ENCODE data around the gene ARL4A.
A peak's percentile ranks its signal among the peaks of the same experiment; 100 is the strongest.
"Not testable (repeated sequence)": the region's sequence is repeated elsewhere in the genome, so short reads cannot be mapped to it uniquely, and the experiment has no call there.

ARL4A gene, protein sequence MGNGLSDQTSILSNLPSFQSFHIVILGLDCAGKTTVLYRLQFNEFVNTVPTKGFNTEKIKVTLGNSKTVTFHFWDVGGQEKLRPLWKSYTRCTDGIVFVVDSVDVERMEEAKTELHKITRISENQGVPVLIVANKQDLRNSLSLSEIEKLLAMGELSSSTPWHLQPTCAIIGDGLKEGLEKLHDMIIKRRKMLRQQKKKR

DNA sequence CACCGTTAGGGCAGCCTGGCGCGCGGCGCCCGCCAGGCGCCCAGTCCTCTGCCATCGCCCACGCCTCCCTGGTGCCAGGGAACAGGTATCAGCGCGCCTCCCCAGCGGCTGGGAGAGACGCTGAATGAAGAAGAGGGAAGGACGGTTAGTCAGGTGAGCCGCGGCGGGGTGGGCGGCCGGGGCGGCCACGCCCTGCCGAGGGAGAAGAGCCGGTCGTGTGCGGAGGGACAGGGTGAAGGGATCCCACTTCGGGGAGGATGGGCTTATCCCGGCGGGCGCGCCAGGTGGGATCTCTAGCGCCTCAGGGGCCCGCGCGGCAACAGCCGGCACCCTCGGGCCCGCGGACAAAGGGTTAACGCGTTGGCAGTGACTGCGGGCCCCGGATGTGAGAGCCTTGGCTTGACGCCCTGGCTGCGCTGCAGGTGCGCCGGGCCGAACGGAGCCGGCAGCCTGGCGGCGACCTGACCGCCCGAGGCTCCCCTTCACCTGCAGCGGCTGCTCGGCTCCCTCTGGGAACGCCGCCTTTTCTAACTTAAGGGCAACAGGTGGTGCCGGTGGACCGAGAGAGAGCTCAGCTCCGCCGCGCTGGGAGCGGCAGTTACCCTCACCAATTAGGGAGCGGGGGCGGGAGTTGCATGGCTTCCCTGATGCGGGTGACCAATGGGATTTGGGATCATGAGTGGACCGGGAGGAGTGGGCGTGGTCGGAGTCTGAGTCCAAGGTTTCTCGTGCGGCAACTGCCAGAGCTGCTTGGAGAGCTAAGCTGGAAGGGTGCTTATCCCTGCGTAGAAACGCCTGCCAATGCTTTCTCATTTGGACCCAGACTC lies at the start of gene ARL4A:
Gene ARL4A (plus strand): TSS at position 743 of the 827 bp plus-strand sequence. CDS start 622 bp downstream, outside the sequence.
- peak; percentile 100 for DNase-seq (ENCODE audit: low spot score)

DNA sequence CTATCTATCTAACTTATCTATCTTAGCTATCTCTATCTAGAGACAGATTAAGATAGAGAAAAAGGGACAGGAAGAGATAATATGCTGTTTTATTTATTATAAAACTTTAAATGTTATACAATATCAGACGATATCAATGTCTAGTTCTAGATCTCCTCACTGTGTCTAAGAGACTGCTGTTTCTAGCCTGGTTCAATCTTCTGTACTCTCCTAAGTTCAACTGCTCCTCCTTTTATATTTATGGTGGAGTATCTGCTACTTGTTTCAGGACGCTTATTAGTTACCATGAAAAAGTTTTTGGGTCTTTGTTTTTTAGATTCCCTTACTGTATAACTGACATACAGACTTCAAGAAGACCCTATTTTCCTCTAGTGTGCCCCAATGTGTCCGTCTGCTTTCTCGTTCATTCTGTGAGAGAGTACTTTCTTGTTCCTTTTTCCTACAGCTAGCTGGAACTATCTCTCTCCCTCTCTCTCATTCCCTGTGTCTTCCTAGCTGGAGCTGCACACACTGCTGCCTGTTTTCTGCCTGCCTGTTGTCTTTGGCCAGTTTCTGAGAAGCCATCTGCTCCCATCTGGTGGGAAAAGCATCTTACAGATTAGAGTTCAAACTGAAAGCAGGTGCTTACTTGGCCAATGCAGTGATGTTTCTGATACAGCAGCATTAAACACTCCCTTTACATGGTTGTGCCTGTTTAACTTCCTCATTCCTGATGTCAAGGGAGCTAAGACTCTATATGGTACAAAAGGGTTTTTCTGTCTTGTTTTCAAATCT lies 49.4 kb upstream of the ARL4A start:
- peak; percentile 21 for DNase-seq (ENCODE audit: low spot score)

DNA sequence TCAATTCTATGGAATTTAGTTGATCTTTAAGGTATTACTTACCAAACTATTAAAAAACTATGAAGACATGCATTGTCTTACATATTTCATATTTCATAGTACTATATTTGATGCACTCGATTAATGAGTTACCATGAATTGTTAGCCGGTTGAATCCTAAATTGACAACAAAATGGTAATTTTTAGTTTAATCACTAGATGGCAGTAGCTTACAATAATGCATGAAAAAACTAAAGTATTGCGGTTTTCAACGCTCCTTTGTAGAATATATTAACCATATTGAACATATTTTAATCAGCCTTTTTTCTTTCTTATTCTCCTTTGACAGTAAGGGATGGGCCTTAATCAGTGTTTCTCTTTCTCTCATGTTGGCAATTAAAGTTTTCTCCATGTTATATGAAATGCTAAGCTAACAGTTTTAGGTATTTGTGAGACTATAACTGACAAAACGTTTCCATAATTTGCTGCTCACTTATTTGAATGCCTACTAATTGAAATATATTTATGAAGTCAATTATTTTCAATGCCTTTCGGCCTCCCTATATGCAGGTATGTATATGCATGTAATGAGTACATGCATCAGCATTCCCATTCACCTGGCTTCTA lies 48.5 kb upstream of the ARL4A start:
- peak; percentile 80 for DNase-seq (ENCODE audit: low spot score)

DNA sequence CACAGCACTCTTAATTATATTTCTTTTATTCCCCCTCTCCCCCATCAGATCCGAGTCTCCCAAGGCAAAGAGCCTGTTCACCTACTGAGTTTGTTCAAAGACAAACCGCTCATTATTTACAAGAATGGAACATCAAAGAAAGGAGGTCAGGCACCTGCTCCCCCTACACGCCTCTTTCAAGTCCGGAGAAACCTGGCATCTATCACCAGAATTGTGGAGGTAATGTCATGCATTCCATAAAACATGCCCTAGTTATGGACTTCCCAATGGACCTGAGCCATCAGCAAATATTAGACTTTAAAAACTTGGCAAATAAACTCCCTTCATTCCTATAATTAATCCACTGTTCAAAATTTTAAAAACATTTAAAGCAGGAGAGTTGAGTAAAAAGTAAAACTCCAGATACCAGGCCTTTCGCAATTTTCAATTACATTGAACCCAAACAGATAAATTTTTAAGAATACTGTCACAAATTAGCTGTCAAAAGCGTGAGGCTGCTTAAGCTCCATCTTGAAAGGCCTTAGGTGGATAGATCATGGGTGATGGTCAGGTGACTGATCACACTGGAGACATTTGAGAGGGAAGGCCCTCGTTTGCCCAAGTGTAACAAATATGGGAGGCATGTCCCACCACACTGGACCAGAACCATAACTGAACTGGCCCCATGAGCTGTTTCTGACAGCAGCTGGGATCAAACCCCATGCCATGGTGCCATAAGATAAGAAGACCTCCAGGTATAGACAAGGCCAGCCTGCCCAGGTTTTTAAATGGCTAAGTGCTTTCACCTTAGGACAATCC lies 46.9 kb upstream of the ARL4A start:
- peak; percentile 90 for DNase-seq (ENCODE audit: low spot score)

DNA sequence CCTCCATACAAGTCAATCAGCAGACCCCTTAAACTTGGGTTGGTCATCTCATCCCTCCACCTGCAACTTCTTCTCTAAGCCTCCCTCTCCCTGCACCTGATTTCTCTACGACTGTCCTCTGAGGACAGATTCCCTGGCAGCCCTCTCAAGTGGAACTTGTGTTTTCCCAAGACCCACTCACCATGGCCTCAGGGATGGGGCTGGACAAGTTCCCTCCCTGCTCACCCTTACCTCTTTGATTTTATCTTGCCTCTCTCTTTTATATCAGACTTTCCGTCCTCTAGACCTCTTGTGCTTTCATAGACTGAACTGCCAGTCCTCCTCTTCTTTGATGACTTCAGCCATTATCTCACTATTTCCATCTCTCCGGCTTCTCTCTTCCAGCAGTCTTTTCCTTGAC lies 46.2 kb upstream of the ARL4A start:
- DNase-seq (ENCODE audit: low spot score): no peak

DNA sequence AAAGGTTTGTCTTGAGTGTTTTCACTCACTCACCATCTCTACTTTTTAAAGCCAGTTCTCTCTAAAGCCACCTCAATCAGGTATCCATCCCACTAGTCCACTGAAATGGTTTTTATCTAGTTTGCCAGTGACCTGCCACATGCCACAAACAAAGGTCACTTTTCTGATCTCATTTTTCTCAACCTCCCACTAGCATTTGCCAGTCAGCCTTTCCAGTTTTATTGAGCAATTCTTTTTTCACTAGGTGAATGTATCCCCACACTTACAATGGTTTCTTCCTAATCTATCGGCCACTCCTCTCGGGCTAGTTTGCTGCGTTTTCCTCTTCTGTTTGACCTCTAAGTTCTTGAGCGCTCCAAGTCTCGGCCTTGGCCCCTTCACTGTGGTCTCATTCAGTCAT lies 44.9 kb upstream of the ARL4A start:
- no peak for DNase-seq (ENCODE audit: low spot score)

DNA sequence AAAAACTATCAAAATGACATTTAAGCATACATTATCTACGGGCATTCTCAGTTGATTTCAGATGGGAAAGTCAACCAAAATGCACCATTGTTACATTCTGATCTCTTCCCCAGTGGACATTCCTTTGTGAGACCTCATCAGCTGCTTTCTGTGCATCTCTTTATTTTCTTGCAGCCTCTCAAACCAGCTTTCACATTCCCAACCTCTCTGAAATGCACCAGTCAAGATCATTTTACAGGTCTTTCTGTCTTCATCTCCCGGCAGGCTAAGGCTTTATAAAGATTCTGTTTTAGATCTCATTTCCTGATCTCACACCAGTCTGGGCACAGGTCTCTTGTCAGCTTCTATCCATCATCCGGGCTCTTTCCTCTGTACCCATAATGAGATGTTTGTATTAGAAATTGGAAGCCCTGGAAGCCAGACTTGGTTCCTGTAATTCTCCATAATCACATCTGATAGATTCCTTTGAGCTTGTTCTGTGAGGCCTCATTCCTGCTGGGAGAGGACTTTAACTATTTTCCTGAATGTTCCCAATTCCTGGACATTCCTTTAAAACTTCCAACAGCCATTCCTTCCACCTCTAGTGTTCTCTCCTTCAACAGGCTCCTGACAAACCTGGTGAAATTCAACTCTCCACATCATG lies 44.3 kb upstream of the ARL4A start:
- DNase-seq (ENCODE audit: low spot score): no peak

DNA sequence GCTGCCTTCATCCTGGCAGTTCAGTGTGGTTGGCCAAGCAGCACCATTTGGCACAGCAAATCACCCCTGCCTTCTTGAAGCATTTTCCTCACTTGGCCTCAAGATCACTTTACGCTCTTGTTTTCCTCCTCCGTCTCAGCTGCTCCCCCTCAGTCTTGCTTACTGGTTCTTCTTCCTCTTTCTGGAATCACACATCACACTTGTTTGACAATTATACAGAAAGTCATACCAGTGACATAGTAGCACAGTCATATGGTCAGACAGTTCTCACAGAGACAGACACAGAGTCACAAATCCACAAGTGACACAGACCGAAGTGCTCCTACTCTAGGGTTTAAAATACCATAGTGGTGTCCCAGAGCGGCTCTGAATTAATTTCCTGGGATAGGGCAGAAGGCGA lies 43.8 kb upstream of the ARL4A start:
- DNase-seq (ENCODE audit: low spot score): no peak

DNA sequence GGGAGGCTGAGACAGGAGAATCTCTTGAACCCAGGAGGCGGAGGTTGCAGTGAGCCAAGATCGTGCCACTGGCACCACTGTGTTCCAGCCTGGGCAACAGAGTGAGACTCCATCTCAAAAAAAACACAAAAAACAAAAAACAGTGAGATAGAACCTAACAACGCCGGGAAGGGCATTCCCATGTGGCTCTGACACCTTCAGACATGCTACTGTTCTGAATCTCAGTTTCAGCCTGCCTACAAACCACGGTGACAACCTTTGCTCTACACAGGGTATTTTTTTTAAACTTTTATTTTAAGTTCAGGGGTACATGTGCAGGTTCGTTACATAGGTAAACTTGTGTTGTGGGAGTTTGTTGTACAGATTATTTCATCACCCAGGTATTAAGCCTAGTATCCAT lies 42.2 kb upstream of the ARL4A start:
- DNase-seq (ENCODE audit: low spot score): not testable (repeated sequence)

DNA sequence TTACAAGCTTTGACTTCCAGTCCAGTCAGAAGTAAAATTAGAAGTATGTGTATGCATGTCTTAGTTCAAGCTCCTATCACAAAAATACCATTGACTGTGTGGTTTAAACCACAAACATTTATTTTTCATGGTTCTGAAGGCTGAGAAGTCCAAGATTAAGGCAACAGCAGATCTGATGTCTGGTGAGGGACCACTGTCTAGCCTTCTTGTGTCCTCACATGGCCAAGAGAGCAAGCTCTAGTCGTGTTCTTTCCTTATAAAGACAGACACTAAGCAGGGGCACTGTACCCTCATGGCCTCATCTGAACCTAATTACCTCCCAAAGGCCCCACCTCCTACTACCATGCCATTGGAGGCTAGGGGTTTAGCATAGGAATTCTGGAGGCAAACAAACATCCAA lies 41.3 kb upstream of the ARL4A start:
- no peak for DNase-seq (ENCODE audit: low spot score)

DNA sequence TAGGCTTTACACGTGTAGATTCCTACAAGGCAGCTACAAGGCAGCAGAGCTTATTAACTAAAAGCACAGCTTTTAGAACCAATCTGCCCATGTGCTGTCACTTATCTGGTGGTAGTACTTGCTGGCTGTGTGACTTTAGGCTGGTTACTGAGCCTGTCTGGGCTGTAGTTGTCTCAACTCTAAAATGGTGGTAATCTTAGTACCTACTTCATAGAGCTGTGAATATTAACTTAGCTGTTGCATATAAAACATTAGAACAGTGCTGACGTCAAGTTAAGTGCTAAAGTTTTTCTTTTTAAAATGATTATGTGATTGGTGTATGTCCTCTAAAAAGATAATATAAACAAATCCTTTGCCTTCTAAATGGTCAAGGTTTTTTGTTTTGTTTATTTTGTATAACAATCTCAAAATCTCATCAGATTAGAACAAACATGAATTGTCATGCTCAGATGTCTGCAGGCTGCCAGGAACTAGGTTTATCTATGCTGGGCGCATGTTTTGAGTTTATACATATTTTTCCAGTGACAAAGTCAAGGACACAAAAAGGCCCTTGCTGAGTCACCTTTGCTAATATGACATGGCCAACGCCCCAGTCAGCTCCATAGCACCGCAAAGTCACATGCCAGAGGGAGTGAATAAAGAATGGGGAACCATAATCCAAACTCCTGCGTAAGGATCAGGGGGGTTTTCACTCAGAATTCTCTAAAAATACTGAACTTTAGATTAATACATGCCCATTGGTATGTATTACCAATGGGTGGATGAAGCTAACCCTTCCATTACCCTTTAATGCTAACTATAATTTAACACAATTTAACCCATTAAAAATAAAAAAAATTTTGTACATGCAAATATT lies 39.8 kb upstream of the ARL4A start:
- DNase-seq (ENCODE audit: low spot score): peak; percentile 95

DNA sequence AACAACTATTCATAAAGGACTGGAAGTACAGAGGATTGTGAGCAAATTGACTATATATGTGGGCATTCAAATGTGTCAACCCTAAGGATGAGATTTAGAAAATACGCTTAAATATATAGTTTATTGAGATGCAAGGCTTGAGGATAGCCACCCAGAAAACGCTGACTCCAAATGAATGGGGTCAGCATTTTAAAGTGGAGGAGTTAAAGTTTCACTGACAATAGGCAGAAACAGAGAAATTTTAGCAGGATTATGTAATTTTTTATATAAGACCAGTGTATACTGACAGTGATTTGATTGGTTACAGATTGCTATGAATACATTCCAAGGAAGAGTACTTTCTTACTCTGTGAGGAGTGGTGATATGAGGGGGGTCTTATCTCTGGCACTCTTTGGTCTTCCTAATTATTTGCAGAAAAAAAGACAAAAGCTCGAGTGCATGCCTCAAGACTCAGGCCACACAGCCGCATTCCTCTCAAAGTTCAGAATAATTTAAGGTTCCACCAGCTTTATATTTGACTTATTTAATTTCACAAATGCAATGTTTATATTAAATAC lies 38.6 kb upstream of the ARL4A start:
- no peak for DNase-seq (ENCODE audit: low spot score)

DNA sequence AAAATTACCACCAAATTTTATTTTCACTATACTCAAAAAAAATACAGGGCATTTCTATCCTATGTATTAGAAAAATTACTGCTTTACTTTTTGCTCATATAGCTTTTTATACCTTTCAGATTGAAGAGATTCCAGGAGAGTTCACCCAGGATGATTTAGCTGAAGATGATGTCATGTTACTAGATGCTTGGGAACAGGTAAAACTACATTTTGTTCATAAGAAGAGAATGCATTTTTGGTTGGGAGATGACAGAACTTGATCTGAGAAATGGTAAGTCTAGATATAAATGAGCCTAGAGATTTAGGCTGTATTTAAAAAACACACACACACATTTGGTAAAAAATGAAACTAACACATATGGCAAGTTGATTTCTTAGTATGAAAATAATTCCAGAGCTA lies 38.1 kb upstream of the ARL4A start:
- DNase-seq (ENCODE audit: low spot score): no peak

DNA sequence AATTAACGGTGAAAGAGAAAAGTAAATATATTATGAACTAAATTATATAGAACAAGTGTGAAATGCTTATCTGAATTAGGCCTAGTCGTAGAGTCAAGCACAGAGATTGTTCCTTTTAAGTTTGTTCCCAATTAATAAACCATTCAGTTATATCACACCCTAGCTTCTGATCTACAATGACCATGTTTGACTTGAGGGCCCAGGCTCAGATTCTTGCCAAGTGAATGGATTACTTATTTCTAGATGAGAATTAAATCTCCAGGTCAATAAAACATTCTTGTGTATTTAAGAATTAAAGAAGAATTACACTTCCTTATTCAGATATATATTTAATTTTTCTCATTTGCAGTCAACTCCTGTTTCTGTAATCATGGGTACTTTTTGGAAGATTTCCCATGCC lies 37.4 kb upstream of the ARL4A start:
- no peak for DNase-seq (ENCODE audit: low spot score)

DNA sequence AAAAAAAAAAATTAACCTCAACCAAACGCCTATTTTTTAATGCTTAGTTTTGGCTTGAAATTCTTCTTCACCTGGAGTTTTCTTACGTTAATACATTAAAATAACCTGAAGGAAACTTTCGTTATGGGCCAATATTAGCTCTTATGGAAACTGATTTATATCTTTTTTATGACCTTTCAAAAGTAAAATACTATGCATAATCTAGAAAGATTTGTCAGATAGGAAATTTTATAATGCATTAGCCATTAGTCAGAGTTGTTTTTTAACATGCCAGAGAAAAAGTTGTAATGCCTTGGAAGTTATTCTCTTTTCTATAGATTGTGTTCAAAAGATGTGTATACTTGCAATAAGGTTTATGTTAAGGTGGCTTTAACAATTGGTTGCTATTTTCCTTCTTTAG lies 34.3 kb upstream of the ARL4A start:
- DNase-seq (ENCODE audit: low spot score): no peak

DNA sequence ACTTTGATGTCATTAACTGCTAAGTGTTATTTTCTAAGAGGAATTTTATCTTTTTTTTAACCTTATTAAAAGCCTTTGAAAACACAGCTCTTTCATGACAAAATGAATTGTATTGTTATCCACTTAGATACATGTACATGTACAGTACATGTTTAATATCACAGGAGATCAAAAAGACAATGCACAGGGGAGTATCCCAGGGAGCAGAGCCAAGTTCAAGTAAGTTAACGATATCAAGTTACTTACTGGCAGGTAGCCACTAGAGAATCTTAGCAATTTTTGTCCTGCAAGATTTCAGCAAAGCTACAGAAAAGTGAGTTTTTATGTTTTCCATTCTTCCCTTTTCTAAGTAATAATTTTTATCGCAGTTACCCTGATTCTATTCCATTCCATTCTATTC lies 33.9 kb upstream of the ARL4A start:
- DNase-seq (ENCODE audit: low spot score): no peak

DNA sequence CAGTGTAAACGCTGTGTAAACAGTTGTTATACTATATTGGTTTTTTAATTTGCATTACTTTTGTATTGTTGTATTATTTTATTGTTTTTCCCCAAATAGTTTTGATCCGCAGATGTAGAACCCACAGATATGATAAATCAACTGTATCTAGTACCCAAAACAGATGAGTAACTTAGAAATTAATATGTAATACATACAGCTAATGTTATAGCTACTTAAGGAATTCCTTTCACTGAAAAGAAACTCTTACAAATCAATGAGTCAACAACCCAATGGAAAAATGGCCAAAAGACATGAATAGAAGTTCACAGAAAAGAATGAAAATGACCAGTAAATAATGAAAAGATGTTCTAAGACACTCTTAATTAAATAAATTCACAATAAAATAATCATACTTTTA lies 32.3 kb upstream of the ARL4A start:
- no peak for DNase-seq (ENCODE audit: low spot score)

DNA sequence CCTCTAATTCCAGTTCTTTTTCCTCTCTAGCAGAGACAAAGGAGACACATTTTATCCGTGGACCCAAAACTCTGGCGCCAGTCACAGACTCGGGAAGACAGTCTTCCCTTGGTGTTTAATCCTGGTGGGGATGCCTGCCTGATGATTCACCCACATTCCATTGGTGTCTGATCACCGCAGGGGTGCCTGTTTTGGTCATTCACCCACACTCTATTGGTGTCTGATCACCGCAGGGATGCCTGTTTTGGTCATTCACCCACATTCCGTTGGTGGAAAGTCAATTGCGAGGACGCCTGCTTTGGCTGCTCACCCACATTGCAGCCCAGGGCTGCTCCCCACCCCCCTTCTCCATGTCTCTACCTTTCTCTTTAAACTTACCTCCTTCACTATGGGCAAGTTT lies 27.0 kb upstream of the ARL4A start:
- DNase-seq (ENCODE audit: low spot score): peak; percentile 96

DNA sequence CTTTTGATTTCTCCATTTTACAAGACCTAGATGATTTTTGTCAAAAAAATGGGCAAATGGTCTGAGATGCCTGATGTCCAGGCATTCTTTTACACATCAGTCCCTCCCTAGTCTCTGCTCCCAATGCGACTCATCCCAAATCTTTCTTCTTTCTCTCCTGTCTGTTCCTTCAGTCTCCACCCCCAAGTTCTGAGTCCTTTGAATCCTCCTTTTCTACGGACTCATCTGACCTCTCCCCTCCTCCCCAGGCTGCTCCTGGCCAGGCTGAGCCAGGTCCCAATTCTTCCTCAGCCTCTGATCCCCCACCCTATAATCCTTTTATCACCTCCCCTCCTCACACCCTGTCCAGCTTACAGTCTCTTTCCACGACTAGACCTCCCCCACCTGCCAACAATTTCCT lies 26.4 kb upstream of the ARL4A start:
- not testable (repeated sequence) for DNase-seq (ENCODE audit: low spot score)

DNA sequence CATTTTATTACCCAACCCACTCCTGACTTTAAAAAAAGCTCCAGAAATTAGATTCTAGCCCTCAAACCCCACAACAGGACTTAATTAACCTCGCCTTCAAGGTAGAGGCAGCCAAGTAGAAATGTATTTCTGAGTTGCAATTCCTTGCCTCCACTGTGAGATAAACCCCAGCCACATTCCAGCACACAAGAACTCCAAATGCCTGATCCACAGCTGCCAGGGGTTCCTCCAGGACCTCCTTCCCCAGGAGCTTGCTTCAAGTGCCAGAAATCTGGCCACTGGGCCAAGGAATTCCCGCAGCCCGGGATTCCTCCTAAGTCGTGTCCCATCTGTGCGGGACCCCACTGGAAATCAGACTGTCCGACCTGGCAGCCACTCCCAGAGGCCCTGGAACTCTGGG lies 25.9 kb upstream of the ARL4A start:
- DNase-seq (ENCODE audit: low spot score): no peak

Measured in SW480 (cell line).